Mucosa of descending colon (tissue), 3 donors: Measurements from ENCODE around the gene VPS26A. TPM values are rescaled to one million over a fixed set of nuclear protein-coding genes. Genes with fewer than 3 reads are reported as not detected.
A peak's percentile ranks its signal among the peaks of the same experiment; 100 is the strongest.

Source experiments
- ATAC-seq: fragments of 200-7000 bp; cut with Tn5 transposase; one replicate; pipeline ENCODE4 v1.9.1; 2020; ENCODE audit warnings: mild to moderate bottlenecking, moderate library complexity
- DNase-seq, 3 donors: peaks; one replicate each; pipeline ENCODE4 v3.0.0-alpha.2; 2020
- H3K36me3 ChIP-seq: fragments of 200-600 bp; one replicate; pipeline ENCODE4 v1.8.0; 2021; ENCODE audit warnings: low read depth, mild to moderate bottlenecking
- H3K4me1 ChIP-seq: fragments of 200-600 bp; one replicate; pipeline ENCODE4 v1.8.0; 2021; ENCODE audit warnings: low read depth, mild to moderate bottlenecking
- H3K4me3 ChIP-seq: fragments of 200-600 bp; one replicate; pipeline ENCODE4 v1.8.0; 2021; ENCODE audit warnings: mild to moderate bottlenecking
- H3K9me3 ChIP-seq: fragments of 200-600 bp; one replicate; pipeline ENCODE4 v1.8.0; 2021; ENCODE audit warnings: mild to moderate bottlenecking
- CTCF ChIP-seq: fragments of 200-600 bp; IDR thresholded peaks from one replicate; pipeline ENCODE4 v1.8.0; 2022; ENCODE audit warnings: antibody characterized with exemption, mild to moderate bottlenecking
- intact Hi-C, 2 donors: fragments of 100-400 bp; cut with DNase I in 1 of 2; cut with micrococcal nuclease in 1 of 2; formaldehyde crosslinking; loops; one replicate each; pipeline versions ENCODE4 v1.11.0 to v1.11.1; 2022; cut with DNase I, micrococcal nuclease
- long read RNA-seq, 2 donors: library from polyadenylated mRNA; unstranded; transcript quantifications; one replicate each; pipeline ENCODE4 v2.0.0, GENCODE V29; 2019 to 2021
- total RNA-seq, 3 donors: library from RNA; stranded (reverse); fragmentation: NEBNext Ultra II Directional in 2 of 3; extraction: Animal tissue kit (Norgen Biotek cat#: 25700) in 2 of 3; gene quantifications; one replicate each; pipeline versions ENCODE4 v1.2.1 to v1.2.4, GENCODE V29; 2021 to 2023
- donor health status: DM: no; HTN: no; CAD: no; lungs with moderate emphysema.
- donor health status: DM: no; HTN: no; CAD: no.
- donor health status: DM: no; HTN: yes; CAD: no.

VPS26A gene
- total RNA-seq: 10 to 100 TPM; 51.7 to 64.0 (median 61.7) TPM
- long read RNA-seq, donor 1, transcript VPS26A-201 (9 exons, 2,697 nt): major isoform, 126 of 135 reads
- long read RNA-seq, donor 1, partial matches to known transcripts: 3 of 135 reads
- long read RNA-seq, donor 1, other reads (novel, unspliced or antisense): 6 of 135 reads
- long read RNA-seq, donor 2, transcript VPS26A-201 (9 exons, 2,697 nt): major isoform, 44 of 50 reads
- long read RNA-seq, donor 2, partial matches to known transcripts: 2 of 50 reads
- long read RNA-seq, donor 2, other reads (novel, unspliced or antisense): 3 of 50 reads

- ATAC-seq: peak; percentile 98
Observed at GRCh38 chr10:69123747-69124562, at the start of gene VPS26A. VPS26A (plus strand) TSS chr10:69124178; CDS start chr10:69124278, 100 bp downstream.

DNA sequence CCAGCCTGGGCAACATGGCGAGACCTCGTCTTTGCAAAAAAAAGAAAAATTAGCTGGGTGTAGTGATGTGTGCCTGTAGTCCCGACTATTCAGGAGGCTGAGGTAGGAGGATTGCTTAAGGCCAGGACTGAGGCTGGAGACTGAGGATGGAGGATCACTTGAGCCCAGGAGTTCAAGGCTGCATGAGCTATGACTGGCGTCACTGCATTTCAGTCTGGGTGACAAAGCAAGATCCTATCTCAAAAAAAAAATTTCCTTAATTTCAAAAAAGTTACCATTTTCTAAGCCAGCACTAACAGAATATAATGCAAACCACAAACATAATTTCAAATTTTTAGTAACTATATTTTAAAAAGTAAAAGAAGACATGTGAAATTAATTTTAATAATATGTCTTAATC lies 49.4 kb upstream of the VPS26A start:
- intact Hi-C loops: no loop called here
- no peak for TF ChIP-seq CTCF

More at GRCh38 chr10:69123747-69124562, at the start of gene VPS26A:
- no peak for TF ChIP-seq CTCF
- Histone ChIP-seq H3K9me3 (no peaks in the 10 kb centered on the region), H3K4me1 (peaks cover 13% of the 10 kb centered on the region), H3K36me3 (no peaks in the 10 kb centered on the region), H3K4me3 (peak within 1 kb of the TSS; percentile 88)
- DNase-seq: peak; percentile 99 to 100 (median 100)
- intact Hi-C loops: no loop called here

DNA sequence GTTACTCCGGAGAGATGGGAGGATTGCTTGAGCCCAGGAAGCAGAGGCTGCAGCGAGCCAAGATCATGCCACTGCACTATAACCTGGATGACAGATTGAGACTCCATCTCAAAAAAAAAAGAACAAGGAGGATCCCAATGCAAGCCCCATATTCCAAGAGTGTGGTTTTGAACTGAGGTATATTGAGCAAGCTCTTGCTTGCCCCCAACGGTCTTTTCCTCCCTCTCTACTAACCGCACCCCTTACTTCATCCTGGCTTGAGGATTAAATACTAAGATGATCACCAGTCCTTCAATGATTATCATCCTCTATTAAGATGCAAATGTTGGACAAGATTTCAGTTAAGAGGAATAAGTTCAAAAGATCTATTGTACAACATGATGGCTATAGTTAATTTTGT lies 48.5 kb upstream of the VPS26A start:
- no peak for DNase-seq
- Histone ChIP-seq H3K4me1 (no peaks in the 10 kb centered on the region), H3K4me3 (no peak overlapping the region), H3K36me3 (no peaks in the 10 kb centered on the region), H3K9me3 (no peaks in the 10 kb centered on the region)
- intact Hi-C loops: no loop called here
- ATAC-seq: no peak
- TF ChIP-seq CTCF: no peak

More for the DNA sequence above, 49.4 kb upstream of the VPS26A start:
- H3K4me1 ChIP-seq: no peaks in the 10 kb centered on the region
- no peaks in the 10 kb centered on the region for H3K9me3 ChIP-seq
- no peaks in the 10 kb centered on the region for H3K36me3 ChIP-seq
- H3K4me3 ChIP-seq: no peak overlapping the region
- ATAC-seq: no peak
- DNase-seq: no peak

GRCh38 chr10:69078311-69078710 lies 45.7 kb upstream of the VPS26A start:
- H3K36me3 ChIP-seq: no peaks in the 10 kb centered on the region
- no peak for TF ChIP-seq CTCF
- no peaks in the 10 kb centered on the region for H3K9me3 ChIP-seq
- no peak overlapping the region for H3K4me3 ChIP-seq
- H3K4me1 ChIP-seq: no peaks in the 10 kb centered on the region
- intact Hi-C loops: no loop called here
- ATAC-seq: no peak
- DNase-seq: no peak

DNA sequence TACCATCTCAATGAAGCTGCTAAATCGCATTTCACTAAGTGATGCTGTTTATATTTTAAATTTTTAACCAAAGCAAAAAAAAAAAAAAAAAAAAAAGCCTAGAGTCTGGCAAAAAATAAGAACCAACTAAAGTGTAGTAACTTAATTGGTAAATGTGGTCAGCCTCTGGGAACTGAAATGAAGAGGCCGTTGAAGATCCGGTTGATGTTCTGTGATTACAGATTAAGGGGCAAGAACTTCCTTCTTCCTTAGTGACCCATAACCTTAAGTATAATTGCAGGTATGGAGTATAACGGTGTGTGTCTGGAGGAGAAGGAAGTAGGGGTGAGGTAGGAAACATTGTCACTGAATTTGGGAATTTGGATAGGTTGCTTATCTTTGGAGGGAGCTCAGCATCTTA lies 43.8 kb upstream of the VPS26A start:
- Histone ChIP-seq H3K4me3 (no peak overlapping the region), H3K36me3 (no peaks in the 10 kb centered on the region), H3K9me3 (no peaks in the 10 kb centered on the region), H3K4me1 (no peaks in the 10 kb centered on the region)
- DNase-seq (no peak), ATAC-seq (no peak)
- intact Hi-C loops: loop anchor here in 1 of 2 donors (10.0 kb wide), 1 partner anchor 75 kb away; no protein-coding TSS in a partner anchor
- TF ChIP-seq CTCF: no peak
